ENCODE data around the gene SLC1A7.

Gene SLC1A7

GRCh38 chr1:53116307-53116810 lies 26.1 kb downstream of the SLC1A7 start:
- no peak for DNase-seq (ENCODE audit: low read depth in 3 of 3, low spot score in 1 of 3)

- DNase-seq (ENCODE audit: low read depth in 3 of 3, low spot score in 1 of 3), result no peak
These were observed 26.8 kb downstream of the SLC1A7 start for GRCh38 chr1:53115403-53116306.

- DNase-seq (ENCODE audit: low read depth in 3 of 3, low spot score in 1 of 3), result no peak
These were observed 27.6 kb downstream of the SLC1A7 start for GRCh38 chr1:53114581-53115400.

- DNase-seq (ENCODE audit: low read depth in 3 of 3, low spot score in 1 of 3), result no peak
These were observed 28.3 kb downstream of the SLC1A7 start for GRCh38 chr1:53114090-53114489.

- DNase-seq (ENCODE audit: low read depth in 3 of 3, low spot score in 1 of 3), result no peak
These were observed 29.6 kb downstream of the SLC1A7 start for GRCh38 chr1:53112861-53113260.

GRCh38 chr1:53112271-53112774 lies 30.1 kb downstream of the SLC1A7 start:
- DNase-seq (ENCODE audit: low read depth in 3 of 3, low spot score in 1 of 3), result no peak

GRCh38 chr1:53111693-53112092 lies 30.7 kb downstream of the SLC1A7 start:
- DNase-seq (ENCODE audit: low read depth in 3 of 3, low spot score in 1 of 3), result no peak

GRCh38 chr1:53111073-53111556 lies 31.3 kb downstream of the SLC1A7 start:
- DNase-seq (ENCODE audit: low read depth in 3 of 3, low spot score in 1 of 3), result no peak

GRCh38 chr1:53110370-53111072 lies 31.9 kb downstream of the SLC1A7 start:
- DNase-seq (ENCODE audit: low read depth in 3 of 3, low spot score in 1 of 3), result no peak

- no peak for DNase-seq (ENCODE audit: low read depth in 3 of 3, low spot score in 1 of 3)
These were observed 33.5 kb downstream of the SLC1A7 start for GRCh38 chr1:53108646-53109580.

GRCh38 chr1:53107570-53108322 lies 34.7 kb downstream of the SLC1A7 start:
- DNase-seq (ENCODE audit: low read depth in 3 of 3, low spot score in 1 of 3), result no peak

GRCh38 chr1:53107090-53107489 lies 35.3 kb downstream of the SLC1A7 start:
- no peak for DNase-seq (ENCODE audit: low read depth in 3 of 3, low spot score in 1 of 3)

- DNase-seq (ENCODE audit: low read depth in 3 of 3, low spot score in 1 of 3), result no peak
These were observed 38.0 kb downstream of the SLC1A7 start for GRCh38 chr1:53104289-53104913.

GRCh38 chr1:53094533-53094919 lies 47.9 kb downstream of the SLC1A7 start:
- no peak for DNase-seq (ENCODE audit: low read depth in 3 of 3, low spot score in 1 of 3)

- no peak for DNase-seq (ENCODE audit: low read depth in 3 of 3, low spot score in 1 of 3)
These were observed 48.5 kb downstream of the SLC1A7 start for GRCh38 chr1:53093778-53094532.

GRCh38 chr1:53093451-53093754 lies 49.0 kb downstream of the SLC1A7 start:
- DNase-seq (ENCODE audit: low read depth in 3 of 3, low spot score in 1 of 3), result no peak

GRCh38 chr1:53092659-53093450 lies 49.6 kb downstream of the SLC1A7 start:
- no peak for DNase-seq (ENCODE audit: low read depth in 3 of 3, low spot score in 1 of 3)

Measured in stimulated activated CD4-positive, alpha-beta T cell treated with anti-CD3 and anti-CD28 coated beads, TNF-alpha, amount 100 ng/mL, for 1 hour (primary cell).